Adrenal gland (tissue), 12 donors: ENCODE results near the gene IGFALS. TPM values are rescaled to one million over a fixed set of nuclear protein-coding genes. Genes with fewer than 3 reads are reported as not detected.

ENCODE experiments used
- DNase-seq, 7 donors: peaks; one replicate each; pipeline ENCODE4 v3.0.0-alpha.2; 2019 to 2020
- H3K27ac ChIP-seq, 5 donors: fragments of 200-600 bp; sonication (generic) in 4 of 5; 1 replicate in 3 of 5; 2 replicates in 2 of 5; pipeline versions ENCODE4 v1.5.1 to v1.8.0; 2016 to 2020; ENCODE audit warnings: mild to moderate bottlenecking in 1 of 5
- H3K27me3 ChIP-seq: fragments of 200-600 bp; 2 replicates; pipeline ENCODE4 v1.8.0; 2021
- H3K36me3 ChIP-seq, 2 donors: fragments of 200-600 bp; replicated peaks in 1 of 2; 1 replicate in 1 of 2; 2 replicates in 1 of 2; pipeline versions ENCODE4 v1.5.1 to v1.8.0; 2018 to 2022
- H3K4me1 ChIP-seq, 2 donors: fragments of 200-600 bp; replicated peaks in 1 of 2; 1 replicate in 1 of 2; 2 replicates in 1 of 2; pipeline versions ENCODE4 v1.5.1 to v1.8.0; 2018 to 2021
- H3K4me3 ChIP-seq, 4 donors: fragments of 200-600 bp; sonication (generic) in 3 of 4; one replicate each; pipeline ENCODE4 v1.5.1; 2016 to 2018
- H3K9me3 ChIP-seq, 3 donors: fragments of 200-600 bp; sonication (generic) in 1 of 3; replicated peaks in 1 of 3; 1 replicate in 2 of 3; 2 replicates in 1 of 3; pipeline versions ENCODE4 v1.5.1 to v1.8.0; 2016 to 2021
- CTCF ChIP-seq, 6 experiments: fragments of 450-650 bp in 4 of 6; fragments of 200-600 bp in 2 of 6; sonication (generic) in 1 of 6; IDR thresholded peaks; 1 replicate in 5 of 6; 2 replicates in 1 of 6; pipeline versions ENCODE4 v1.5.1 to v1.8.0; 2016 to 2021; ENCODE audit warnings: antibody characterized with exemption in 6 of 6, mild to moderate bottlenecking in 2 of 6, moderate library complexity in 1 of 6
- POLR2A ChIP-seq, 2 donors: fragments of 450-650 bp; IDR thresholded peaks; one replicate each; pipeline ENCODE4 v1.6.1; 2017; ENCODE audit warnings: antibody characterized with exemption in 2 of 2, mild to moderate bottlenecking in 2 of 2, moderate library complexity in 1 of 2
- whole genome bisulfite sequencing, 4 donors: extraction: QIAGEN DNeasy Blood & Tissue Kit in 2 of 4; methylation state at CpG; one replicate each; pipeline versions ENCODE4 v1.1.5 to v1.1.7; 2013 to 2017; 5-methylcytosine and 5-hydroxymethylcytosine counted together
- intact Hi-C, 2 donors: fragments of 100-400 bp; cut with DNase I; formaldehyde crosslinking; loops; one replicate each; pipeline versions ENCODE4 v1.14.1 to v1.15.0; 2022 to 2023
- polyA plus RNA-seq, 3 donors: library from polyadenylated mRNA; stranded (reverse); fragments of 200-250 nt in 2 of 3; fragments of 350-450 nt in 1 of 3; fragmentation: Illumina TruSeq in 1 of 3; extraction: RNeasy Lipid Tissue Mini Kit (QIAGEN cat#74804) in 1 of 3; gene quantifications; one replicate each; pipeline ENCODE4 v1.2.3, GENCODE V29; 2013 to 2014
- total RNA-seq, 9 donors: library from RNA; depleted of rRNA in 4 of 9; stranded (reverse); fragments of >200 nt in 4 of 9; fragments of 120-200 nt in 1 of 9; fragmentation: NEBNext Ultra II Directional in 1 of 9; extraction: Animal tissue kit (Norgen Biotek cat#: 25700) in 1 of 9; gene quantifications; one replicate each; pipeline versions ENCODE4 v1.1.0 to v1.2.4, GENCODE V29; 2013 to 2023
- donor health status: healthy with polysubstance abuse.
- donor health status: Bipolar disorder and iron deficiency.
- donor health status: DM: yes; HTN: yes; CAD: no.
- donor health status: DM: no; HTN: no; CAD: no.
- donor health status: DM: no; HTN: no; CAD: no.
- donor health status: DM: yes; HTN: yes; CAD: no.

IGFALS gene
- total and polyA plus RNA-seq, 12 donors, result 0.11 to 3.9 (median 0.31) TPM; not detected in 2

- Histone ChIP-seq H3K36me3 (peaks cover 0 to 44% of the 10 kb centered on the region in 2 donors), H3K4me3 (no peak overlapping the region), H3K27ac (peak overlapping the region; percentile 30 to 95 (median 83)), H3K27me3 (no peaks in the 10 kb centered on the region), H3K9me3 (no peaks in the 10 kb centered on the region), H3K4me1 (peaks cover 23 to 26% of the 10 kb centered on the region in 2 donors)
- peak; percentile 62 to 92 (median 86) for DNase-seq
- 46 to 69% (median 55%) methylated on average over 4 to 27 of the region's 27 CpGs for WGBS, 4 donors
- peak in 1 of 2 donors; percentile 49 for TF ChIP-seq POLR2A (IDR thresholded peaks at IDR 0.05)
- no peak for TF ChIP-seq CTCF (IDR thresholded peaks at IDR 0.05)
- intact Hi-C loops, result no loop called here
Measured at GRCh38 chr16:1779741-1780676, 13.5 kb downstream of the IGFALS start.

- intact Hi-C loops, result no loop called here
- H3K36me3 ChIP-seq, result peaks cover 0 to 44% of the 10 kb centered on the region in 2 donors
- H3K27ac ChIP-seq, result peak overlapping the region in 4 of 5 donors; percentile 70 to 95 (median 84)
- H3K4me3 ChIP-seq, result no peak overlapping the region
- no peaks in the 10 kb centered on the region for H3K9me3 ChIP-seq
- WGBS, 4 donors, result 45 to 85% (median 77%) methylated on average over 2 to 8 of the region's 8 CpGs
- H3K4me1 ChIP-seq, result peaks cover 30 to 33% of the 10 kb centered on the region in 2 donors
- TF ChIP-seq POLR2A (IDR thresholded peaks at IDR 0.05), result no peak
- no peak for TF ChIP-seq CTCF (IDR thresholded peaks at IDR 0.05)
- no peaks in the 10 kb centered on the region for H3K27me3 ChIP-seq
- peak in 1 of 7 donors; percentile 31 for DNase-seq
Measured at GRCh38 chr16:1779234-1779701, 14.2 kb downstream of the IGFALS start.

- peak overlapping the region in 4 of 5 donors; percentile 70 to 95 (median 84) for H3K27ac ChIP-seq
- no peak for TF ChIP-seq POLR2A (IDR thresholded peaks at IDR 0.05)
- TF ChIP-seq CTCF (IDR thresholded peaks at IDR 0.05), result no peak
- H3K4me1 ChIP-seq, result peaks cover 37 to 40% of the 10 kb centered on the region in 2 donors
- intact Hi-C loops, result no loop called here
- 76 to 85% (median 82%) methylated on average over 3 to 34 of the region's 34 CpGs for whole genome bisulfite sequencing, 4 donors
- H3K4me3 ChIP-seq, result no peak overlapping the region
- no peaks in the 10 kb centered on the region for H3K9me3 ChIP-seq
- no peak for DNase-seq
- no peaks in the 10 kb centered on the region for H3K27me3 ChIP-seq
- H3K36me3 ChIP-seq, result peaks cover 0 to 44% of the 10 kb centered on the region in 2 donors
Measured at GRCh38 chr16:1778200-1779179, 15.0 kb downstream of the IGFALS start.
